HepG2 (cell line): ENCODE measurements around the gene CFAP221. TPM values are rescaled to one million over a fixed set of nuclear protein-coding genes. Genes with fewer than 3 reads are reported as not detected.

Experiments used
- ATAC-seq: fragments of 200-7000 bp; cut with Tn5 transposase; 3 replicates; pipeline ENCODE4 v1.9.1; 2020; ENCODE audit warnings: mild to moderate bottlenecking, moderate library complexity
- BruUV-seq: library from RNA; stranded (reverse); fragments of 400-500 nt; replicated peaks from 2 replicates; lab custom pipeline; 2021; lab: Mats Ljungman, UMichigan
- CTCF ChIA-PET: fragments of 300-600 bp; formaldehyde crosslinking; extraction: SDS; loops from one replicate; lab custom pipeline; 2021; ENCODE audit warnings: low total read pairs, inconsistent platforms, low intra/inter-chr PET ratio; lab: Yijun Ruan, JAX
- POLR2A ChIA-PET: fragments of 350-600 bp; sonication (Branson Sonifier 250); formaldehyde crosslinking; loops from one replicate; lab custom pipeline; 2020; ENCODE audit warnings: antibody characterized with exemption, inconsistent platforms; lab: Yijun Ruan, JAX
- DNase-seq: peaks from one replicate; pipeline ENCODE4 v3.0.0-alpha.2; 2015; ENCODE audit warnings: low spot score
- FAIRE-seq: peaks from 3 replicates; lab custom pipeline; 2011; peaks lifted over from hg19 to GRCh38; lab: Jason Lieb, UNC
- H2AFZ ChIP-seq: one replicate; pipeline ENCODE4 v1.6.1; 2011; ENCODE audit warnings: low read length, inconsistent platforms
- H3K27ac ChIP-seq: fragments of 300-600 bp; 3 replicates; pipeline ENCODE4 v1.8.0; 2011; ENCODE audit warnings: mixed run types, mild to moderate bottlenecking, mixed read lengths, low read length, inconsistent platforms; ENCODE audit not compliant: insufficient read depth; ENCODE audit errors: extremely low read length
- H3K27me3 ChIP-seq, 2 experiments: fragments of 200-600 bp in 1 of 2; 2 replicates in 1 of 2; 3 replicates in 1 of 2; pipeline versions ENCODE4 v1.6.0 to v1.8.0; 2011; ENCODE audit warnings: low read length in 2 of 2, mild to moderate bottlenecking in 2 of 2, moderate library complexity in 2 of 2, inconsistent platforms in 1 of 2; ENCODE audit not compliant: insufficient read depth in 2 of 2, control insufficient read depth in 1 of 2
- H3K36me3 ChIP-seq, 2 experiments: fragments of 200-600 bp in 1 of 2; replicated peaks in 1 of 2; 2 replicates in 1 of 2; 3 replicates in 1 of 2; pipeline versions ENCODE4 v1.5.1 to v1.8.0; 2011; ENCODE audit warnings: low read length in 2 of 2, inconsistent platforms in 1 of 2; ENCODE audit not compliant: insufficient read depth in 2 of 2, control insufficient read depth in 1 of 2
- H3K4me1 ChIP-seq: 2 replicates; pipeline ENCODE4 v1.5.1; 2012; ENCODE audit warnings: low read length, inconsistent platforms; ENCODE audit not compliant: insufficient read depth
- H3K4me2 ChIP-seq: 2 replicates; pipeline ENCODE4 v1.6.0; 2011; ENCODE audit warnings: low read depth, low read length, inconsistent platforms
- H3K4me3 ChIP-seq, 3 experiments: fragments of 200-600 bp in 1 of 3; sonication (generic), shearing (Covaris generic) in 1 of 3; replicated peaks in 1 of 3; 2 replicates each; pipeline ENCODE4 v1.5.1; 2011 to 2016; ENCODE audit warnings: low read length in 3 of 3, inconsistent platforms in 2 of 3, low read depth in 2 of 3, mild to moderate bottlenecking in 2 of 3, control low read depth in 1 of 3, mixed read lengths in 1 of 3; ENCODE audit not compliant: insufficient read depth in 1 of 3
- H3K79me2 ChIP-seq: one replicate; pipeline ENCODE4 v1.6.1; 2011; ENCODE audit warnings: low read length, inconsistent platforms; ENCODE audit not compliant: insufficient read depth
- H3K9ac ChIP-seq: 2 replicates; pipeline ENCODE4 v1.6.0; 2011; ENCODE audit warnings: mild to moderate bottlenecking, low read depth, low read length, inconsistent platforms; ENCODE audit not compliant: insufficient read depth
- H3K9me3 ChIP-seq: 2 replicates; pipeline ENCODE4 v1.5.1; 2012; ENCODE audit warnings: mild to moderate bottlenecking, low read length
- H4K20me1 ChIP-seq: 2 replicates; pipeline ENCODE4 v1.6.0; 2011; ENCODE audit warnings: inconsistent platforms, mild to moderate bottlenecking, low read length, moderate library complexity; ENCODE audit not compliant: insufficient read depth
- GPN1 ChIP-seq: sonication (generic); formaldehyde crosslinking; IDR thresholded peaks from 2 replicates; pipeline ENCODE4 v1.5.1; 2020; ENCODE audit warnings: missing genetic modification reagents, borderline replicate concordance
- JUN ChIP-seq: sonication (generic); formaldehyde crosslinking; IDR thresholded peaks from 2 replicates; pipeline ENCODE4 v1.4.0; 2020; ENCODE audit warnings: mild to moderate bottlenecking, missing genetic modification reagents
- NFE2L1 ChIP-seq: sonication (generic); formaldehyde crosslinking; IDR thresholded peaks from 2 replicates; pipeline ENCODE4 v1.4.0; 2020; ENCODE audit warnings: missing genetic modification reagents, mild to moderate bottlenecking, borderline replicate concordance
- NFIB ChIP-seq: sonication (generic); formaldehyde crosslinking; IDR thresholded peaks from 2 replicates; pipeline ENCODE4 v1.9.0; 2021; ENCODE audit warnings: missing genetic modification reagents, mild to moderate bottlenecking, borderline replicate concordance
- POLR2AphosphoS2 ChIP-seq: IDR thresholded peaks from 2 replicates; pipeline ENCODE4 v1.6.1; 2011; ENCODE audit warnings: low read depth, low read length, improper control_type of control experiment
- ZFP36 ChIP-seq: fragments of 150-350 bp; IDR thresholded peaks from 2 replicates; pipeline ENCODE4 v1.6.1; 2018; ENCODE audit warnings: borderline replicate concordance, low read length, low read depth; ENCODE audit not compliant: partially characterized antibody
- ZNF724P ChIP-seq: sonication (generic); formaldehyde crosslinking; IDR thresholded peaks from 2 replicates; pipeline ENCODE4 v1.8.0; 2022; ENCODE audit warnings: missing genetic modification reagents, borderline replicate concordance
- ZNF773 ChIP-seq: sonication (generic); formaldehyde crosslinking; IDR thresholded peaks from 2 replicates; pipeline ENCODE4 v1.4.0; 2020; ENCODE audit warnings: missing genetic modification reagents, borderline replicate concordance
- WGBS: methylation state at CpG from one replicate; pipeline ENCODE4 v1.1.6; 2017; ENCODE audit warnings: low lambda C conversion rate; 5-methylcytosine and 5-hydroxymethylcytosine counted together
- in situ Hi-C: cut with HindIII; loops from 2 replicates; pipeline ENCODE4 v1.10.0; 2017; ENCODE audit warnings: low pct_unique_long_range_greater_than_20kb; ENCODE audit not compliant: extremely low pct_ligation_motif_present
- intact Hi-C: fragments of 100-400 bp; cut with micrococcal nuclease; formaldehyde crosslinking; loops from one replicate; pipeline ENCODE4 v1.10.0; 2022; ENCODE audit not compliant: unreplicated experiment
- polyA plus RNA-seq, 8 experiments: library from polyadenylated mRNA; depleted of rRNA in 3 of 8; stranded (reverse) in 7 of 8; unstranded in 1 of 8; fragments of >200 nt; fragmentation: Illumina TruSeq in 4 of 8; extraction: Trizol in 4 of 8; gene quantifications; 2 replicates each; pipeline versions ENCODE4 v1.2.1 to v1.2.3, GENCODE V29; 2011 to 2016; ENCODE audit warnings: low read depth in 4 of 8, missing spikeins in 1 of 8, mixed read lengths in 1 of 8; ENCODE audit not compliant: insufficient read depth in 1 of 8
- total RNA-seq, 5 experiments: library from RNA; depleted of rRNA; stranded (reverse); fragments of >200 nt; fragmentation: Illumina TruSeq; extraction: Trizol; gene quantifications; 2 replicates each; pipeline ENCODE4 v1.2.3, GENCODE V29; 2016; ENCODE audit warnings: low read depth in 1 of 5
- TF ChIP-seq, protein P1 (sequence below): IDR thresholded peaks from 2 replicates; pipeline ENCODE4 v1.4.0; 2020; ENCODE audit warnings: mild to moderate bottlenecking, missing genetic modification reagents
- TF ChIP-seq, protein P2 (sequence below): IDR thresholded peaks from 2 replicates; pipeline ENCODE4 v1.6.1; 2016; ENCODE audit warnings: low read depth, borderline replicate concordance

CFAP221 gene
- total and polyA plus RNA-seq, 2 of the 13 experiments (the other 11 are each of a cell fraction or from before 2014, with no cell fraction given) = not detected

DNA sequence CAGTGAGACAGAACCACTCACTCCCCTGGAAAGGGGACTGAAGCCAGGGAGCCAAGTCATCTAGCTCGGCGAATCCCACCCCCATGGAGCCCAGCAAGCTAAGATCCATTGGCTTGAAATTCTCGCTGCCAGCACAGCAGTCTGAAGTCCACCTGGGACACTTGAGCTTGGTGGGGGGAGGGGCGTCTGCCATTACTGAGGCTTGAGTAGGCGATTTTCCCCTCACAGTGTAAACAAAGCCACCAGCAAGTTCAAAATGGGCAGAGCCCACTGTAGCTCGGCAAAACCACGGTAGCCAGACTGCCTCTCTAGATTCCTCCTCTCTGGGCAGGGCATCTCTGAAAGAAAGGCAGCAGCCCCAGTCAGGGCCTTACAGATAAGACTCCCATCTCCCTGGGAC, 74.5 kb downstream of the CFAP221 start (continued):
- TF ChIP-seq, protein P1, sequence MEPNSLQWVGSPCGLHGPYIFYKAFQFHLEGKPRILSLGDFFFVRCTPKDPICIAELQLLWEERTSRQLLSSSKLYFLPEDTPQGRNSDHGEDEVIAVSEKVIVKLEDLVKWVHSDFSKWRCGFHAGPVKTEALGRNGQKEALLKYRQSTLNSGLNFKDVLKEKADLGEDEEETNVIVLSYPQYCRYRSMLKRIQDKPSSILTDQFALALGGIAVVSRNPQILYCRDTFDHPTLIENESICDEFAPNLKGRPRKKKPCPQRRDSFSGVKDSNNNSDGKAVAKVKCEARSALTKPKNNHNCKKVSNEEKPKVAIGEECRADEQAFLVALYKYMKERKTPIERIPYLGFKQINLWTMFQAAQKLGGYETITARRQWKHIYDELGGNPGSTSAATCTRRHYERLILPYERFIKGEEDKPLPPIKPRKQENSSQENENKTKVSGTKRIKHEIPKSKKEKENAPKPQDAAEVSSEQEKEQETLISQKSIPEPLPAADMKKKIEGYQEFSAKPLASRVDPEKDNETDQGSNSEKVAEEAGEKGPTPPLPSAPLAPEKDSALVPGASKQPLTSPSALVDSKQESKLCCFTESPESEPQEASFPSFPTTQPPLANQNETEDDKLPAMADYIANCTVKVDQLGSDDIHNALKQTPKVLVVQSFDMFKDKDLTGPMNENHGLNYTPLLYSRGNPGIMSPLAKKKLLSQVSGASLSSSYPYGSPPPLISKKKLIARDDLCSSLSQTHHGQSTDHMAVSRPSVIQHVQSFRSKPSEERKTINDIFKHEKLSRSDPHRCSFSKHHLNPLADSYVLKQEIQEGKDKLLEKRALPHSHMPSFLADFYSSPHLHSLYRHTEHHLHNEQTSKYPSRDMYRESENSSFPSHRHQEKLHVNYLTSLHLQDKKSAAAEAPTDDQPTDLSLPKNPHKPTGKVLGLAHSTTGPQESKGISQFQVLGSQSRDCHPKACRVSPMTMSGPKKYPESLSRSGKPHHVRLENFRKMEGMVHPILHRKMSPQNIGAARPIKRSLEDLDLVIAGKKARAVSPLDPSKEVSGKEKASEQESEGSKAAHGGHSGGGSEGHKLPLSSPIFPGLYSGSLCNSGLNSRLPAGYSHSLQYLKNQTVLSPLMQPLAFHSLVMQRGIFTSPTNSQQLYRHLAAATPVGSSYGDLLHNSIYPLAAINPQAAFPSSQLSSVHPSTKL (CRISPR knock-in tag) = peak; percentile 56; the same call in 1 of the 2 replicates

DNA sequence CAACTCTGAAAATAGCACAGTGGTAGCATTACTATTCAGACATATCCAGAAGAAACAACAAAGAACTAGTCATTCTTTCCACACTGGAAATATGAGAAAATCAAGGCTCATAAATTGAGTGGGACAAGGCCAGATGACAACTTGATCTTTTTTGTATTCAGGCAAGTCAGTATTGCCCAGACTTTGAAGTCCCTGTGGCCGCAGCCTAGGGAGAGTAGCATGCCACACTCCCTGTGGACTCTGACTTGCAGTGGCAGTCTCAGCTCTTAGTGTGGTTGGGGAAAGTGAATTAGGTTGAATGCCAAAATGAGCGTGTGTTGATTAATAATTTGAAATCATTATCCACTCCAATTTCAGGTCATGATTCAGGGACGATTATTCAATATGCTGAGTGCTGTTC, 81.0 kb downstream of the CFAP221 start:
- ChIA-PET POLR2A (no interaction called here), CTCF (no interaction called here)
- in situ Hi-C loops (no loop called here), intact Hi-C loops (no loop called here)
- ATAC-seq = 0 out of 3 replicates have a peak, but pooled peaks have one; percentile 33
- Histone ChIP-seq H3K27me3 (peaks cover 0 to 7% of the 10 kb centered on the region in 2 experiments; a peak in 1 of 5 replicates), H2AFZ (no peak overlapping the region), H3K4me2 (no peak overlapping the region), H3K4me3 (no peak overlapping the region), H3K4me1 (peaks cover 6% of the 10 kb centered on the region; the same call in 1 of the 2 replicates), H3K36me3 (no peaks in the 10 kb centered on the region), H3K9me3 (no peaks in the 10 kb centered on the region), H3K9ac (no peak overlapping the region), H4K20me1 (no peaks in the 10 kb centered on the region), H3K79me2 (no peaks in the 10 kb centered on the region), H3K27ac (no peak overlapping the region)
- no peak for DNase-seq
- BruUV-seq = no TSS peak
- FAIRE-seq = no peak
- WGBS = 14% methylated on average over 3 of the region's 3 CpGs
- TF ChIP-seq POLR2AphosphoS2 = no peak
- TF ChIP-seq ZNF773 (CRISPR knock-in tag) = no peak
- no peak for TF ChIP-seq NFIB (CRISPR knock-in tag)
- no peak for TF ChIP-seq ZNF724P
- TF ChIP-seq GPN1 (CRISPR knock-in tag) = no peak
- TF ChIP-seq NFE2L1 (CRISPR knock-in tag) = no peak
- no peak for TF ChIP-seq JUN (CRISPR knock-in tag)
- TF ChIP-seq ZFP36 = no peak
- TF ChIP-seq, protein P2, sequence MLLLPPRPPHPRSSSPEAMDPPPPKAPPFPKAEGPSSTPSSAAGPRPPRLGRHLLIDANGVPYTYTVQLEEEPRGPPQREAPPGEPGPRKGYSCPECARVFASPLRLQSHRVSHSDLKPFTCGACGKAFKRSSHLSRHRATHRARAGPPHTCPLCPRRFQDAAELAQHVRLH (CRISPR knock-in tag) = no peak
